Middle frontal gyrus (tissue), 1 donor: Measurements from ENCODE around the gene TCN2.
"Not testable (repeated sequence)": the region's sequence is repeated elsewhere in the genome, so short reads cannot be mapped to it uniquely, and the experiment has no call there.

ENCODE experiments used
- DNase-seq: peaks from one replicate; pipeline ENCODE4 v3.0.0-alpha.2; 2015; ENCODE audit warnings: low spot score; ENCODE audit errors: extremely low spot score

TCN2 gene

GRCh38 chr22:30606455-30607299 is at the start of gene TCN2:
TSS of gene TCN2 (plus strand) at chr22:30607174. CDS start at chr22:30607332, 158 bp downstream.
- DNase-seq: peak; percentile 37

- DNase-seq: no peak
Measured at GRCh38 chr22:30557243-30557642, 49.7 kb upstream of the TCN2 start.

DNA sequence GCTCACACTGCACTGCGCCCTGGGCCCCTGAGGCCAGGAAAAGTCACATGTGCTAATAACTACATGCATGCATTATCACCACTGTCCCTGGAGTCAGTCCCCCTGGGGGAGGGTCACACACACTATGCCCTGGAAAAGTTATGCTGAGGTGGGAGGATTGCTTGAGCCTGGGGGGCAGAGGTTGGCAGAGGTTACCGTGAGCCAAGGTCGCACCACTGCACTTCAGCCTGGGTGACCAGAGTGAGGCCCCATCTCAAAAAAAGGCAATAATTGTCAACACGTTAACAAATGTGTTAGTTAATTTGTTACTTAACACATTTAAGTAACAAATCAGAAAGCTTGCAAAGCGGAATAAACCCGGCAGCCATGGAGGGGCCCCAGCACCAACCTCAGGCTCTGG is 47.1 kb upstream of the TCN2 start:
- DNase-seq: no peak

- not testable (repeated sequence) for DNase-seq
Measured at GRCh38 chr22:30560643-30561202, 46.3 kb upstream of the TCN2 start.

DNA sequence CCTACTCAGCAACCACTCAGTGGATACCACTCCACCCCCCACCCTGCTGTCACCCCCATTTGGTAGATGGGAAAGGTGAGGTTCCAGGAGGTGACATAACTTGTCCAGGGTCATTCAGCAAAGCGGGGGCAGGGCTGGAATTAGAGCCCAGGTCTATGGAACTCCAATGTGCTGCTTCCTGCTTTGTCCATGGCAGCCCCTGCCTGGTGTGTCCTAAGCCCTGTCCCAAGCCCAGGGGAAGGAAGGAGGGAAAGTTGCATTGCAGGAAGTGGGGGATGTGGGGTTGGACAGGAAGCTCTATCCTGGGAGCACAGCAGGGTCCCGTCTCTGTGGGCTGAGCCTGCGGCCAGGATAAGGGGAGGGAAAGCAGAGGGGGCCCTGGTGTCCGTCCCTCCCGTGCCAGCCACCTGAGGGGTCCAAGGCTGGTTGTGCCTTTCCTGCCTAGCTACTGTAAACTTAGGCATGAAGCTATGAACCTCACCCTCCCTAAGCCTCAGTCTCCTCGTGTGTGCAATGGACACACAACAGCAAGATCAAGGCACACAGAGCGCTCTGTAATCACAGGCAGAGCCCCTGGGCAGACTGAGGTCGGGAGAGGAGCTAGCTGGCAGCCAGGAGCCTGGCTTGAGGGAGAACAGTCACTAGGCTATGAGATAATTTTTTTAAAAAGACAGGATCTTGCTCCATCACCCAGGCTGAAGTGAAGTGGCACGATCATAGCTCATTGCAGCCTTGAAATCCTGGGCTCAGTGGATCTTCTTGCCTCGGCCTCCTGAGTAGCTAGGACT is 45.4 kb upstream of the TCN2 start:
- DNase-seq: no peak

GRCh38 chr22:30562366-30562765 is 44.6 kb upstream of the TCN2 start:
- DNase-seq: no peak

GRCh38 chr22:30564045-30564760 is 42.8 kb upstream of the TCN2 start:
- DNase-seq: no peak

GRCh38 chr22:30564761-30565119 is 42.2 kb upstream of the TCN2 start:
- no peak for DNase-seq

DNA sequence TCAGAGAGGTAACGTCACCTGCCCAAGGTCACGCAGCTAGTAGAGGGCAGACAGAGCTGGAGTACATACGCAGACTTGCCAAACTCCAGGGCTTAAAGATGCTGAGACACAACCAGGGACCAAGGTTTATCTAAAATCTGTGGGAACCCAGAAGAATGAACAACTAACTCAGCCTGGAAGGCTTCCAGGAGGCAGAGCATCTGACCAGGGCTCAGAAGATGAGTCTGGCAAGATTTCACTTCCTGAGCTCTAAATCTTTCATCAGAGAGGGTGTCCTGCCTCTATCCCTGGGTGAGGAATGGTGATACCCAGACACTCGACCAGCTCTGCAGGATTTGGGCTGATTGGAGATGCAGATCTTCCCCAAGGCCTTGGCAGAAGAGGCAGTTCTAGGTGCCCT is 41.6 kb upstream of the TCN2 start:
- DNase-seq: no peak

DNA sequence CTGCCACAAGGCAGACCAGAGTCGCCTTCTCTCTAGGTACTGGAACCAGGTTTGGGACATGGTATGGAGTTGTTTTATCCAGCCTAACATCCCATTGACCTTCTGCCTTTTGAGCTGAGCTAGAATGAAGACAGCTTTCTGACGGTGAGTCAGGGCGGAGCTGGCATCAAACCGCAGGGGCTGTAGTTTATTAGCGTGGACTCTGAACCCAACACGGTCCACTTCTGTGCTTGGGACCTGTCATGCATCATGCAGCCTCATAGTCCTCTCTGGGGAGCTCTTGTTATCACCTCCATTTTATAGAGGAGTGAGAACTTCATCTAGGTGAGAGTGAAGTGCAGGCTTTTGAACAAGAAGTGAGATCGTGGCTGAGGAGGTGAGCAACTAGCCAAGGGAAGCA is 40.8 kb upstream of the TCN2 start:
- DNase-seq: no peak

- not testable (repeated sequence) for DNase-seq
Measured at GRCh38 chr22:30567277-30567676, 39.7 kb upstream of the TCN2 start.

DNA sequence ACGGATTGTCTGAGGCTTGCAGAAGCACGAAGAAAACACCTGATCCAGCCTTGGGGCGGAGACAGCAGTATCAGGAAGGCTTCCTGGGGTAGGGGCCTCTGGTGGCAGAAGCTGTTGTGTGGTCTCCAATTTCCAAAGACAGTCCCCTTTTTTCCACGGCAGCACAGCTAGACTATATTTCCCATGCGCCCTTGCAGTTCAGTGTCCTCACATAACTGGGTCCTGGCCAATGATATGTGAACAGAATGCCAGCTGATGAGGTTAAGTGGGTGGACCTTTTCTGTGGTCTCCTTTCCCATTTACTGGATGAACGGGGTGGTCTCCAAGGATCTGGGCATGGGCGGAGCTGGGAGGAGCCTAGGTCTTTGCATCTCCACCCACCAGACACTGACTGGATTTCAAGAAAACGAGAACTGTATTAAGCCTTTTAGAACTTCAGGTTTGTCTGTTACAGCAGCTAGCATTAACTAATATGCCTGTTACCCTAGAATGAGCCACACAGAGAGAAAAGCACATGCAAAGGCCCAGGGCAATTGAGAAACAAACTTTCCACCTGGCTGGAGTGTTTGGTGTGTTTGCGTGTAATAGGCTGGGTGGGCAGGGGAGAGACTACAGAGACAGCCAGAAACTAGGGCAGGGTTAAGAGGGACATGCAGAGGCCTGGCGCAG is 38.7 kb upstream of the TCN2 start:
- DNase-seq: no peak

DNA sequence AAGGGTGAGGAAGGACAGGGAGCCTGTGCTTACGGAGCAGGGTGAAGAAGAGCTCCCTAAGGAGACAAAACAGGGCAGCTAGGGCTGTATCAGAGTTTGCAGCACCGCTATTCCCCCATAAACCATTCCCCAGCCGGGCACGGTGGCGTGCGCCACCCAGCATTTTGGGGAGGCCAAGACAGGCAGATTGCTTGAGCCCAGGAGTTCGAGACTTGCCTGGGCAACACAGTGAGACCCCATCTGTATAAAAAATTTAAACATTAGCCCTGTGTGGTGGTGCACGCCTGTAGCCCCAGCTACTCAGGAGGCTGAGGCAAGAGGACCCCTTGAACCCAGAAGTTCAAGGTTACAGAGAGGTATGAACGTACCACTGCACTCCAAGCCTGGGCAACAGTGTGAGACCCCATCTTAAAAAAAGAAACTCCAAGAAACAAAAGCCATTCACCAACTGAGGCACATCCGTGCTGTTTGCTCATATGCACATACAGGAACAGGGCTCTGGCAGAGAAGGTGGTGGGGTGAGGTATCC is 37.2 kb upstream of the TCN2 start:
- no peak for DNase-seq

GRCh38 chr22:30572210-30572609 is 34.8 kb upstream of the TCN2 start:
- no peak for DNase-seq

DNA sequence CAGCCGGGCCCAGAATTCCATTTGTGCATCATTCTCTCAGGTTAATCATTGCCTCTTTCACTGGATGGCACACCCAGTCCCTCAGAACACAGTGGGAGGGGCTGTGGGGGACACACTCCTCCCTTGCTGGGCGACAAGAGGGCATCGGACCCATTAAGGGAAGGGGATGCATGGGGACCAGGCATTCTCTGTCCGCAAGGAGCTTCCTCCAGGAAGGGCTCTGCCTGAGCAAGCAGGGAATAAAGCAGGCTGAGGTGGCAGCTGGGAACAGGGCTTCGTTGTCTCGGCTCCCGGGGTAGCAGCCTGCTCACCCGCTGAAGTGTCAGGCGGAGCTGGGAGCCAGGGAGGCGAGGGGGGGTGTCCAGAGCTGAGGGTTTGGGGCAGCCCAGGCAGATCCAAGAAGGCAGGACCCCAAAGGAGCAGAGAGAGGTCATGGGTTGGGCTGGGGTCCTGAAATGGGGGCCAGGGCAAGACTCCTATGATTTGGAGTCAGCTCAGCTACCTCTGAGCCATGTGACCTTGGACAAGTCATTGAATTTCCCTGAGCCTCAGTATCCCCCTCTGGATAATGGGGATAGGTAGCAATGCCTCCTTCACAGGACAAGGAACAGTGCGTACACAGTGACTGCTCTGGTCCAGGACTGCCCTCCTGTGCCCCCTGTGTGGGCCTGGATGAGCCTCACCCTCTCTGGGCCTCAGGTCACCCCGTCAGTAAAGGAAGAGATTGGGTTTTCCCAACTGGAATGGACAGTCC is 34.0 kb upstream of the TCN2 start:
- no peak for DNase-seq

GRCh38 chr22:30573594-30574094 is 33.3 kb upstream of the TCN2 start:
- DNase-seq: no peak

- DNase-seq: peak; percentile 72
Measured at GRCh38 chr22:30574095-30574981, 32.6 kb upstream of the TCN2 start, which contains the start of gene GAL3ST1. TSS of gene GAL3ST1 (minus strand) at chr22:30574665. CDS start at chr22:30557392, 17,273 bp downstream.

- DNase-seq: no peak
Measured at GRCh38 chr22:30574997-30575671, 31.8 kb upstream of the TCN2 start.
